Neural progenitor cell (in vitro differentiated cells): Measurements from ENCODE around the gene GDPD2.

ENCODE experiments used
- EZH2 ChIP-seq: fragments of 200-600 bp; sonication (generic); IDR thresholded peaks from 2 replicates; pipeline ENCODE4 v1.6.1; 2017; ENCODE audit warnings: antibody characterized with exemption, mild to moderate bottlenecking, moderate library complexity
- TF ChIP-seq, protein P1 (sequence below): fragments of 200-600 bp; sonication (generic); IDR thresholded peaks from 2 replicates; pipeline ENCODE4 v1.5.1; 2017; ENCODE audit warnings: antibody characterized with exemption, mild to moderate bottlenecking

DNA sequence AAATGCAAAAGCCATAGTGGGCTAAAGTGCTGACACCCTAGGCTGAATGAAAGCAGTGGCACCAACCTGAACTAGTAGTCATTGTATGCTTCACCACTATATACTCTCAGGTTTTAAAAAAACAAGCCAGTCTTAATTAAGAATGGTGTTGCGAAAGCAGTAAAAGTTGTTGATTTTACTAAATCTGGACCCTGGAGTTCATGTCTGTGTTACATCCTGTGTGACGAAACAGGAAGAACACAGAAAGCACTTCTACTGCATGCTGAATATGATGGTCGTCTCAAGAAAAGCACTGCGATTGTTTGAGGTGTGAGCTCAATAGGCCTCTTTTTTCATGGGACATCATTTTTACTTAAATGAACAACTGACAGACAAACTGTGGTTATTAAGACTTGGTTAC lies 24.2 kb upstream of the GDPD2 start:
- TF ChIP-seq, protein P1, sequence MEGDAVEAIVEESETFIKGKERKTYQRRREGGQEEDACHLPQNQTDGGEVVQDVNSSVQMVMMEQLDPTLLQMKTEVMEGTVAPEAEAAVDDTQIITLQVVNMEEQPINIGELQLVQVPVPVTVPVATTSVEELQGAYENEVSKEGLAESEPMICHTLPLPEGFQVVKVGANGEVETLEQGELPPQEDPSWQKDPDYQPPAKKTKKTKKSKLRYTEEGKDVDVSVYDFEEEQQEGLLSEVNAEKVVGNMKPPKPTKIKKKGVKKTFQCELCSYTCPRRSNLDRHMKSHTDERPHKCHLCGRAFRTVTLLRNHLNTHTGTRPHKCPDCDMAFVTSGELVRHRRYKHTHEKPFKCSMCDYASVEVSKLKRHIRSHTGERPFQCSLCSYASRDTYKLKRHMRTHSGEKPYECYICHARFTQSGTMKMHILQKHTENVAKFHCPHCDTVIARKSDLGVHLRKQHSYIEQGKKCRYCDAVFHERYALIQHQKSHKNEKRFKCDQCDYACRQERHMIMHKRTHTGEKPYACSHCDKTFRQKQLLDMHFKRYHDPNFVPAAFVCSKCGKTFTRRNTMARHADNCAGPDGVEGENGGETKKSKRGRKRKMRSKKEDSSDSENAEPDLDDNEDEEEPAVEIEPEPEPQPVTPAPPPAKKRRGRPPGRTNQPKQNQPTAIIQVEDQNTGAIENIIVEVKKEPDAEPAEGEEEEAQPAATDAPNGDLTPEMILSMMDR = no peak
- TF ChIP-seq EZH2 = no peak
